Fibroblast of villous mesenchyme (primary cell): Measurements from ENCODE around the gene EPB41L2. TPM values are rescaled to one million over a fixed set of nuclear protein-coding genes. Genes with fewer than 3 reads are reported as not detected.

Experiments used
- DNase-seq: peaks from one replicate; pipeline ENCODE4 v3.0.0-alpha.2; 2010; ENCODE audit warnings: low read depth
- H3K4me3 ChIP-seq: 2 replicates; pipeline ENCODE4 v1.5.1; 2011; ENCODE audit warnings: low read depth, mild to moderate bottlenecking, low read length
- CTCF ChIP-seq: IDR thresholded peaks from 2 replicates; pipeline ENCODE4 v1.5.1; 2012; ENCODE audit warnings: low read depth, mild to moderate bottlenecking, low read length; ENCODE audit not compliant: insufficient read depth
- total RNA-seq: library from RNA; depleted of rRNA; stranded (reverse); fragments of >200 nt; gene quantifications from 2 replicates; pipeline ENCODE4 v1.2.3, GENCODE V29; 2012

The EPB41L2 gene
- total RNA-seq, 1 donor = 40.2 TPM

- no peak for DNase-seq
- no peak for TF ChIP-seq CTCF
- H3K4me3 ChIP-seq = no peak overlapping the region
Measured at GRCh38 chr6:130862370-130862769, 200.7 kb downstream of the EPB41L2 start.

GRCh38 chr6:130859161-130859867 lies 203.7 kb downstream of the EPB41L2 start:
- no peak for DNase-seq
- H3K4me3 ChIP-seq = no peak overlapping the region
- TF ChIP-seq CTCF = no peak

- H3K4me3 ChIP-seq = no peak overlapping the region
- DNase-seq = peak; percentile 40
Measured at GRCh38 chr6:130858498-130859160, 204.4 kb downstream of the EPB41L2 start.

GRCh38 chr6:130858054-130858453 lies 205.0 kb downstream of the EPB41L2 start:
- H3K4me3 ChIP-seq = no peak overlapping the region
- DNase-seq = no peak

More at GRCh38 chr6:130858498-130859160, 204.4 kb downstream of the EPB41L2 start:
- TF ChIP-seq CTCF = no peak

GRCh38 chr6:130853555-130854183 lies 209.4 kb downstream of the EPB41L2 start:
- TF ChIP-seq CTCF = no peak
- H3K4me3 ChIP-seq = no peak overlapping the region
- no peak for DNase-seq

More at GRCh38 chr6:130858054-130858453, 205.0 kb downstream of the EPB41L2 start:
- TF ChIP-seq CTCF = no peak

- no peak for TF ChIP-seq CTCF
- DNase-seq = no peak
Measured at GRCh38 chr6:130852844-130853554, 210.0 kb downstream of the EPB41L2 start.

More at GRCh38 chr6:130852844-130853554, 210.0 kb downstream of the EPB41L2 start:
- no peak overlapping the region for H3K4me3 ChIP-seq
